Endodermal cell (in vitro differentiated cells): ENCODE data around the gene PKD2L2. TPM values are rescaled to one million over a fixed set of nuclear protein-coding genes. Genes with fewer than 3 reads are reported as not detected.
"Not testable (repeated sequence)": the region's sequence is repeated elsewhere in the genome, so short reads cannot be mapped to it uniquely, and the experiment has no call there.

Source experiments
- DNase-seq: peaks from one replicate; pipeline ENCODE4 v3.0.0-alpha.2; 2017
- H3K27ac ChIP-seq: 2 replicates; pipeline ENCODE4 v1.5.1; 2013; ENCODE audit warnings: mild to moderate bottlenecking, low read depth, low read length, moderate library complexity
- H3K27me3 ChIP-seq: 2 replicates; pipeline ENCODE4 v1.6.1; 2013; ENCODE audit warnings: mild to moderate bottlenecking, low read length, moderate library complexity; ENCODE audit not compliant: insufficient read depth, control insufficient read depth, poor library complexity, severe bottlenecking
- H3K36me3 ChIP-seq: 2 replicates; pipeline ENCODE4 v1.7.0; 2013; ENCODE audit warnings: mild to moderate bottlenecking, low read length, moderate library complexity; ENCODE audit not compliant: control insufficient read depth, insufficient read depth
- H3K4me1 ChIP-seq: one replicate; pipeline ENCODE4 v1.7.0; 2013; ENCODE audit warnings: low read length; ENCODE audit not compliant: control insufficient read depth, insufficient read depth
- H3K4me3 ChIP-seq: 2 replicates; pipeline ENCODE4 v1.5.1; 2013; ENCODE audit warnings: mild to moderate bottlenecking, low read length, moderate library complexity
- H3K9ac ChIP-seq: 2 replicates; pipeline ENCODE4 v1.6.1; 2013; ENCODE audit warnings: mild to moderate bottlenecking, low read length, moderate library complexity; ENCODE audit not compliant: poor library complexity, severe bottlenecking; ENCODE audit errors: extremely low read depth
- H3K9me3 ChIP-seq: 2 replicates; pipeline ENCODE4 v1.6.1; 2013; ENCODE audit warnings: mild to moderate bottlenecking, low read length, moderate library complexity; ENCODE audit not compliant: control insufficient read depth
- H3K27ac Mint-ChIP-seq: 2 replicates; pipeline ENCODE4 v1.8.0; 2020; ENCODE audit warnings: mixed read lengths
- H3K27me3 Mint-ChIP-seq: 2 replicates; pipeline ENCODE4 v1.8.0; 2021; ENCODE audit warnings: mild to moderate bottlenecking, mixed read lengths; ENCODE audit not compliant: insufficient read depth
- H3K36me3 Mint-ChIP-seq: 2 replicates; pipeline ENCODE4 v1.8.0; 2020; ENCODE audit warnings: low read depth, mixed read lengths
- H3K4me1 Mint-ChIP-seq: 2 replicates; pipeline ENCODE4 v1.8.0; 2020; ENCODE audit warnings: mixed read lengths
- H3K4me3 Mint-ChIP-seq: 2 replicates; pipeline ENCODE4 v1.8.0; 2020; ENCODE audit warnings: mild to moderate bottlenecking, moderate library complexity, mixed read lengths
- H3K9me3 Mint-ChIP-seq: 2 replicates; pipeline ENCODE4 v1.8.0; 2020; ENCODE audit warnings: mild to moderate bottlenecking, mixed read lengths
- WGBS, 2 experiments: methylation state at CpG; one replicate each; pipeline versions ENCODE4 v1.1.5 to v1.1.7; 2013; ENCODE audit warnings: missing lambda C conversion rate in 2 of 2, mixed read lengths in 1 of 2; ENCODE audit not compliant: insufficient coverage in 1 of 2, insufficient read length in 1 of 2; 5-methylcytosine and 5-hydroxymethylcytosine counted together
- total RNA-seq, 2 donors: library from RNA; stranded (reverse); fragmentation: NEBNext Ultra II Directional in 1 of 2; extraction: Animal tissue kit (Norgen Biotek cat#: 25700) in 1 of 2; gene quantifications; 2 replicates in 1 of 2; 3 replicates in 1 of 2; pipeline ENCODE4 v1.2.1, GENCODE V29; 2021
- TF ChIP-seq, protein P1 (sequence below): fragments of 200-600 bp; sonication (generic); conservative IDR thresholded peaks from 2 replicates; pipeline ENCODE4 v1.5.0; 2021; ENCODE audit warnings: antibody characterized with exemption, mild to moderate bottlenecking

The PKD2L2 gene
- total RNA-seq, 2 donors from 2014 or later: not detected

DNA sequence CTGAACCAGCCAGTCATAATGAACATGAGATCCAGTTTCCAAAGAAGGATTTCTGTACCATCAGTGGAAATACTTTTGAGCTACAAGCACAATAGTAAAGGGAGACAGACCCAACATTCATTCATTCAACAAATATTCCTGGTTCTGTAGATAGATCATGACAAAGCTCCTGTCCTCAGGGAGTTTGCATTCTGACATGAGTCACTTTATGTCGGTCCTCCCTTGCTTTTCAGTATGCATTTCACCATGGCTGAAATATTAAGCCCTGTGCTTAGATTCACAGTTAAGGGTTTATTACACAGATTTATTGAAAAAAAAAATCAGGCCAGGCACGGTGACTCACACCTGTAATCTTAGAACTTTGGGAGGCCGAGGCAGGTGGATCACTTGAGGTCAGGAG, 27.0 kb upstream of the PKD2L2 start:
- no peak for DNase-seq
- Histone ChIP-seq H3K27me3 (no peaks in the 10 kb centered on the region), H3K9me3 (no peaks in the 10 kb centered on the region), H3K4me3 (no peak overlapping the region), H3K9ac (no peak overlapping the region), H3K4me1 (peaks cover 3% of the 10 kb centered on the region), H3K36me3 (no peaks in the 10 kb centered on the region), H3K27ac (no peak overlapping the region)
- Mint-ChIP-seq H3K27me3 (no peaks in the 10 kb centered on the region), H3K4me1 (no peaks in the 10 kb centered on the region), H3K9me3 (no peaks in the 10 kb centered on the region), H3K36me3 (no peaks in the 10 kb centered on the region), H3K27ac (no peak overlapping the region), H3K4me3 (no peak overlapping the region)
- TF ChIP-seq, protein P1, sequence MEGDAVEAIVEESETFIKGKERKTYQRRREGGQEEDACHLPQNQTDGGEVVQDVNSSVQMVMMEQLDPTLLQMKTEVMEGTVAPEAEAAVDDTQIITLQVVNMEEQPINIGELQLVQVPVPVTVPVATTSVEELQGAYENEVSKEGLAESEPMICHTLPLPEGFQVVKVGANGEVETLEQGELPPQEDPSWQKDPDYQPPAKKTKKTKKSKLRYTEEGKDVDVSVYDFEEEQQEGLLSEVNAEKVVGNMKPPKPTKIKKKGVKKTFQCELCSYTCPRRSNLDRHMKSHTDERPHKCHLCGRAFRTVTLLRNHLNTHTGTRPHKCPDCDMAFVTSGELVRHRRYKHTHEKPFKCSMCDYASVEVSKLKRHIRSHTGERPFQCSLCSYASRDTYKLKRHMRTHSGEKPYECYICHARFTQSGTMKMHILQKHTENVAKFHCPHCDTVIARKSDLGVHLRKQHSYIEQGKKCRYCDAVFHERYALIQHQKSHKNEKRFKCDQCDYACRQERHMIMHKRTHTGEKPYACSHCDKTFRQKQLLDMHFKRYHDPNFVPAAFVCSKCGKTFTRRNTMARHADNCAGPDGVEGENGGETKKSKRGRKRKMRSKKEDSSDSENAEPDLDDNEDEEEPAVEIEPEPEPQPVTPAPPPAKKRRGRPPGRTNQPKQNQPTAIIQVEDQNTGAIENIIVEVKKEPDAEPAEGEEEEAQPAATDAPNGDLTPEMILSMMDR: no peak
- WGBS, 2 experiments: 91 to 92% methylated on average over 3 of the region's 3 CpGs

DNA sequence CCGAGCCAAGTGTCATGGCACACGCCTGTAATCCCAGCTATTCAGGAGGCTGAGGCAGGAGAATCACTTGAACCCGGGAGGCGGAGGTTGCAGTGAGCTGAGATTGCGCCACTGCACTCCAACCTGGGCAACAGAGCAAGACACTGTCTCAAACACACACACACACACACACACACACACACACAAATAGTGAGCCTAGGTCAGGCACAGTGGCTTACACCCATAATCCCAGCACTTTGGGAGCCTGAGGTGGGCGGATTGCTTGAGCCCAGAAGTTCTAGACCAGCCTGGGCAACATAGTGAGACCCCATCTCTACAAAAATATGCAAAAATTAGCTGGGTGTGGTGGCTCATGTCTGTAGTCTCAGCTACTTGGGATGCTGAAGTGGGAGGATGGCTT, 25.6 kb upstream of the PKD2L2 start:
- not testable (repeated sequence) for H3K9ac ChIP-seq, H3K36me3 ChIP-seq, H3K27me3 ChIP-seq, H3K9me3 Mint-ChIP-seq, H3K4me1 ChIP-seq, H3K27me3 Mint-ChIP-seq, H3K4me1 Mint-ChIP-seq, H3K36me3 Mint-ChIP-seq, DNase-seq, H3K4me3 ChIP-seq, H3K27ac ChIP-seq, H3K4me3 Mint-ChIP-seq, H3K27ac Mint-ChIP-seq, H3K9me3 ChIP-seq
- 83 to 96% methylated on average over 3 to 6 of the region's 6 CpGs for WGBS, 2 experiments

DNA sequence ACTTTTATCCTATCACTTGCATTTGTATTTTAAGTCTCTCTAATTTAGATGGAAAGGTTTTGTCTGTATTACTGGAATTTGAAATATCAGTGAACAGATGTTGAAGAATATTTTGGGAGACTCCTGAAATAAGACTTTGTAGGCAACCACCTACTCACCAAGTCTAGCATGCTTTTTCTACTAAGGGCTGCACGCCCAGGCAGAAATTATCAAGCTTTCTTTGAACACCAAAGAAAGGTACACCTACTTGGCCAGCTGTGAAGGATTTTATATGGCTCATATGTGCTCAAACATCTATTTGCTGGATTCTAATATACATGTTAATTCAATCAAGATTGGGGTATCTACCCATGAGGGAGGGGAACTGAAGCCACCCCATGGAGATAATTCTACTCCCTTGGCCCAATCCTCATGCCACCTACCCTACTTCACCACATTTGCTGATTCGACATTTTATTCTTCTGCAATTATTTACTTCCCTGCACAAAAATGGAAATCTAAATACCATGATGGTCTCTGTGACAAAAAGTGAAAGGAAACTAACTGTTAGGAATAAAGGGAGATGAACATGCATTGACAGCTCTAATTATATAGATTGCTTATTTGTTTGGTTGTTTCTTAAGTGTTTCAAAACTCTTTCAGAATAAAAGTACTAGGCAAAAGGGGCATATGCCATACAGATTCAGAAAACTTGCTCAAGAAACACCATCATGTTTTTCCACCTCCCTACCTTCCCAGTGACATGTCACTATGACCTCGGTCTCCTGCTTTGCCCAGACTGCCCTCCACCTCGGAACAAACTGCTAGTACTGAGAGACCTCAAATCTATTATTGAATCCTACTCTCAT, 22.5 kb upstream of the PKD2L2 start:
- H3K9me3 ChIP-seq: no peaks in the 10 kb centered on the region
- 93% methylated on average over 4 of the region's 4 CpGs; no CpG with 5 or more reads in 1 of the 2 experiments for WGBS, 2 experiments
- DNase-seq: no peak
- no peaks in the 10 kb centered on the region for H3K27me3 ChIP-seq
- H3K36me3 Mint-ChIP-seq: no peaks in the 10 kb centered on the region
- H3K4me1 ChIP-seq: no peaks in the 10 kb centered on the region
- no peak overlapping the region for H3K4me3 ChIP-seq
- TF ChIP-seq, protein P1: no peak
- no peaks in the 10 kb centered on the region for H3K4me1 Mint-ChIP-seq
- H3K9me3 Mint-ChIP-seq: no peaks in the 10 kb centered on the region
- no peak overlapping the region for H3K27ac Mint-ChIP-seq
- H3K4me3 Mint-ChIP-seq: no peak overlapping the region
- no peaks in the 10 kb centered on the region for H3K36me3 ChIP-seq
- no peaks in the 10 kb centered on the region for H3K27me3 Mint-ChIP-seq
- H3K27ac ChIP-seq: no peak overlapping the region
- H3K9ac ChIP-seq: no peak overlapping the region
